ENCODE results near the gene EFNA1.
"Not testable (repeated sequence)": the region's sequence is repeated elsewhere in the genome, so short reads cannot be mapped to it uniquely, and the experiment has no call there.

Gene EFNA1

GRCh38 chr1:155092641-155093040 lies 35.0 kb upstream of the EFNA1 start:
- no peak for DNase-seq (ENCODE audit: low read depth)

GRCh38 chr1:155093911-155094621 lies 33.6 kb upstream of the EFNA1 start:
- DNase-seq (ENCODE audit: low read depth) = no peak

- no peak for DNase-seq (ENCODE audit: low read depth)
These were observed 33.1 kb upstream of the EFNA1 start for GRCh38 chr1:155094622-155094948.

GRCh38 chr1:155099331-155099730 lies 28.3 kb upstream of the EFNA1 start:
- no peak for DNase-seq (ENCODE audit: low read depth)

- DNase-seq (ENCODE audit: low read depth) = no peak
These were observed 24.4 kb upstream of the EFNA1 start for GRCh38 chr1:155103325-155103724.

- DNase-seq (ENCODE audit: low read depth) = no peak
These were observed 22.8 kb upstream of the EFNA1 start for GRCh38 chr1:155104605-155105534.

GRCh38 chr1:155105604-155106011 lies 22.1 kb upstream of the EFNA1 start:
- no peak for DNase-seq (ENCODE audit: low read depth)

- DNase-seq (ENCODE audit: low read depth) = no peak
These were observed 20.8 kb upstream of the EFNA1 start for GRCh38 chr1:155106862-155107261.

GRCh38 chr1:155107309-155108264 lies 20.1 kb upstream of the EFNA1 start:
- no peak for DNase-seq (ENCODE audit: low read depth)

- no peak for DNase-seq (ENCODE audit: low read depth)
These were observed 19.4 kb upstream of the EFNA1 start for GRCh38 chr1:155108296-155108695.

GRCh38 chr1:155110381-155110780 lies 17.3 kb upstream of the EFNA1 start:
- no peak for DNase-seq (ENCODE audit: low read depth)

- no peak for DNase-seq (ENCODE audit: low read depth)
These were observed 16.9 kb upstream of the EFNA1 start for GRCh38 chr1:155110826-155111225.

- DNase-seq (ENCODE audit: low read depth) = no peak
These were observed 14.2 kb upstream of the EFNA1 start for GRCh38 chr1:155113450-155113980.

- no peak for DNase-seq (ENCODE audit: low read depth)
These were observed 11.4 kb upstream of the EFNA1 start for GRCh38 chr1:155116113-155116764.

- DNase-seq (ENCODE audit: low read depth) = no peak
These were observed 10.1 kb upstream of the EFNA1 start for GRCh38 chr1:155117610-155118009.

GRCh38 chr1:155118090-155118489 lies 9.6 kb upstream of the EFNA1 start:
- DNase-seq (ENCODE audit: low read depth) = not testable (repeated sequence)

GRCh38 chr1:155120253-155120652 lies 7.4 kb upstream of the EFNA1 start:
- DNase-seq (ENCODE audit: low read depth) = no peak

- no peak for DNase-seq (ENCODE audit: low read depth)
These were observed 6.4 kb upstream of the EFNA1 start for GRCh38 chr1:155121249-155121648.

- no peak for DNase-seq (ENCODE audit: low read depth)
These were observed 5.4 kb upstream of the EFNA1 start for GRCh38 chr1:155122308-155122707.

GRCh38 chr1:155123801-155124200 lies 3.9 kb upstream of the EFNA1 start:
- DNase-seq (ENCODE audit: low read depth) = no peak

All from stimulated activated CD8-positive, alpha-beta memory T cell treated with anti-CD3 and anti-CD28 coated beads, Interleukin-4, amount 100 ng/mL, for 24 hours (primary cell).